Epithelial cell of proximal tubule (primary cell): ENCODE data around the gene SLC12A5. TPM values are rescaled to one million over a fixed set of nuclear protein-coding genes. Genes with fewer than 3 reads are reported as not detected.

ENCODE experiments used
- DNase-seq: peaks from one replicate; pipeline ENCODE4 v3.0.0-alpha.2; 2011; ENCODE audit warnings: low read depth
- H3K4me3 ChIP-seq: 2 replicates; pipeline ENCODE4 v1.5.1; 2011; ENCODE audit warnings: low read depth, mild to moderate bottlenecking, low read length
- CTCF ChIP-seq: conservative IDR thresholded peaks from 2 replicates; pipeline ENCODE4 v1.5.1; 2012; ENCODE audit warnings: low read depth, mild to moderate bottlenecking, low read length
- total RNA-seq: library from RNA; depleted of rRNA; stranded (reverse); fragments of >200 nt; gene quantifications from 2 replicates; pipeline ENCODE4 v1.2.3, GENCODE V29; 2015

The SLC12A5 gene
- total RNA-seq, 1 donor from 2014 or later: not detected

- DNase-seq: no peak
- no peak for TF ChIP-seq CTCF
- no peak overlapping the region for H3K4me3 ChIP-seq
Measured at GRCh38 chr20:46020555-46020954, 8.5 kb upstream of the SLC12A5 start.

GRCh38 chr20:46021361-46022359, 7.4 kb upstream of the SLC12A5 start:
- no peak for DNase-seq
- peak overlapping the region; percentile 65 for H3K4me3 ChIP-seq
- peak; percentile 26 for TF ChIP-seq CTCF

- peak; percentile 79 for TF ChIP-seq CTCF
- no peak for DNase-seq
- H3K4me3 ChIP-seq: peak overlapping the region; percentile 65
Measured at GRCh38 chr20:46022411-46023147, 6.4 kb upstream of the SLC12A5 start.

- H3K4me3 ChIP-seq: no peak overlapping the region
- DNase-seq: no peak
- TF ChIP-seq CTCF: no peak
Measured at GRCh38 chr20:46023148-46023484, 5.9 kb upstream of the SLC12A5 start.

GRCh38 chr20:46023999-46024398, 5.0 kb upstream of the SLC12A5 start:
- H3K4me3 ChIP-seq: no peak overlapping the region
- no peak for DNase-seq
- TF ChIP-seq CTCF: no peak

GRCh38 chr20:46025376-46025783, 3.6 kb upstream of the SLC12A5 start:
- no peak overlapping the region for H3K4me3 ChIP-seq
- no peak for TF ChIP-seq CTCF
- DNase-seq: no peak
